Measurements from ENCODE around the gene FLAD1.

FLAD1 gene

GRCh38 chr1:154952664-154953063 is 30.5 kb upstream of the FLAD1 start:
- DNase-seq, result no peak

DNA sequence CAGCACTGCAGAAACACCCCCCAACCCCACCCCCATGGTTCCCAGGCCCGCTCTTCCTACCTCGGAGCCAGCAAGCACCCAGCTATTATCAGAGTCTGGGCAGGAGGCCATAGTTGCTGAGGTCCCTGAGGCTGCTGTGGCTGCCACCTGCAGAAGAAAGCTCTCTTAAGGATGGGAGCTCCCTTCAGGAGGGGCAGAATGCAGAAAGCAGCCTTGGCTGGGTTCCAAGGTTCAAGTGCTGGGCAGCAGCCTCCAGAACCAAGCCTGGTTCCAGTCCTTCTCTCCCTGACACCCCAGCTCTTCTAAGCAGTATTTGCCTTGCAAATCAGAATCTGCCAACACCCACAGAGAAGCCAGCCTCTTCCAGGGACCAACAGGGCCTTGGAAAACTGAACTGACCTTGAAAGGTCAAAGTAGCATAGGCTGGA is 29.5 kb upstream of the FLAD1 start:
- DNase-seq, result no peak

DNA sequence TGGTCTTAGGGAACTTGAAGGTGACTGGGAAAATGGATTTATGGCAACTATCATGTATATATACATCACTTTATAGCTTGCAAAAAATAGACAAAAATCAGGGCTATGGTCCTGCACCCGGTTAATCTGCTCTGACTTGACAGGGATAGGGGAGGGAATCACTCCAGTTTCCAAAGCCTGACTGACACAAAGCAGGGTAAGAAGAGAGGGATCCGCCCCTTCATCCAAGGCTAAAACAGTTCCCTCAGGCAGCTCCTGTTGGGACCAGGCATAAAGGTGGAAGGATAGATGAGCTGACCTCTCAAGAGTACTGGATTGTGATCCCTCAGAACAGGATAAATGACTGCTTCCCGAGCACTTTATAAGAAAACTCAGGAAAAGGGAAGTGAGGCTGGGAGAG is 28.6 kb upstream of the FLAD1 start:
- DNase-seq, result no peak

DNA sequence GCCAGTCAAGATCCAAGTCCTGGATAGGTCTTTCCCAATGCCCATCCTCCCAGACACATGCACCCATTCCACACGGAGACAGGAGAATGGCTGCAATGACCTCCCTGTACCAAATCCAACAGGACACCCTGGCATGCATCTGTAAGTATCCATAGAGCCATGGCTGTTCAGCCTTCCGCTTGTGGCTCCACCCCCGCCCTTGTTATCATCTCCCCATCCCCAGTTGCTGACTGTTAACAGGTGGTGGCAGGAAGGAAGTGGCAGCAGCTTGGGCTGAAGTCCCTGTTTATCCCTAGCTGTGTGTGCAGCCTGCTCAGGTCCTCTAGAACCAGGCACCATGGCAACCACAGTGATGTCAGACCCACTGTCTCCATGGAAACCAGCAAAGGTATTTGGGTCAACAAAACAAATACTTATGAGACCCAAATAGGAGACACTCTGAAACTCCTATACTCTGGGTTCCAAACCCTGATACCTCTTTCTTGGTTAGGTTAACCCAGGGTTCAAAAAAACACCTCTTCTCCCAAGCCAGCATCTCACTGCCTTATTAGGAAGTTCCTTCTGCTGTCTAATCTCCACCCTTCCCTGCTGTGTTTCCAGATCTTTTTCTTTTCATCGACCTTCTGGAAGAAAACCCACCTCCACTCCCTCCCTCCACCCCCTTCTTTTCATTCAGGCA is 28.0 kb upstream of the FLAD1 start:
- DNase-seq, result peak; percentile 29 to 30

DNA sequence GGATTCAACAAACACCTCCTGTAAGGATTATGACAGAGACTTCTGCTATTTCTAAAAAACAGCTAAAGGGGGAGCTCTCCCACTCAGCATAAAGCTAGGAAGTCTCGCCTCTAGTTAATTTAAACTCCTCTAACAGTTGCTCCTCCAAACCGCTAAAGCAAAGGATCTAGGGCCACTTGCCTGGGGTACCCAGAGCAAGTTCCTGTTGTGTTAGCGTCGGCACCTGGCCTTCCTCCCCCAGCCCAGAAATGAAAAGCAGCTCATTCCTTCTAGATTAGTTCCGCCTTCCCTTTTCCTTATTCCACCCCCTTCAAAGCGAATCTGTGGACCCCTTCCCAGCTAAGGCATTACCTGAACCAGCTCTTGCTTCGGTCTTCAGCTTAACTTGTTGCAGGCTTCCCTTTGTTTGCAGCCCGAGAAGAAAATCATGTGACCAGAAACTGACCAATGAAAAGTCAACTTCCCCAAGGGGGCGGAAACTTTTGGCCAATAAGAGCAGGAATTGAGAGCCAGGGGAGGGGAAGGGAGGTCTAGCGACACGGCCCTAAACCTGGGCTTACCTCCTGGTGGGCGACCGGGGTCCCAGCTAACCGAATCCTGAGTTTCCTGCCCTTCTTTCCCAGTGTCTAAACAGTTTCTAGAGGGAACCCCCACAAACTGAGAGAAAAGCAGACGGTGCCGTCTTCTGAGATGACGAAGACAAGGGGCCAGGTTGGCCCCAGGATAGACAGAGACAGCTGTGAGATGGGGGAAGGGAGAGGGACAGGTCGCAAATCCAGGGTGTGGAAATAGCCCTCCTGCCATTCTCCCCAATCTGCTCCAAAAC is 27.2 kb upstream of the FLAD1 start, which contains the start of gene PBXIP1:
Gene PBXIP1, minus strand, starts transcription at position 382 of the 826 bp plus-strand sequence. CDS start 2,378 bp downstream, outside the sequence.
- peak; percentile 90 to 92 for DNase-seq

GRCh38 chr1:154956544-154956941 is 26.6 kb upstream of the FLAD1 start:
- DNase-seq, result no peak

DNA sequence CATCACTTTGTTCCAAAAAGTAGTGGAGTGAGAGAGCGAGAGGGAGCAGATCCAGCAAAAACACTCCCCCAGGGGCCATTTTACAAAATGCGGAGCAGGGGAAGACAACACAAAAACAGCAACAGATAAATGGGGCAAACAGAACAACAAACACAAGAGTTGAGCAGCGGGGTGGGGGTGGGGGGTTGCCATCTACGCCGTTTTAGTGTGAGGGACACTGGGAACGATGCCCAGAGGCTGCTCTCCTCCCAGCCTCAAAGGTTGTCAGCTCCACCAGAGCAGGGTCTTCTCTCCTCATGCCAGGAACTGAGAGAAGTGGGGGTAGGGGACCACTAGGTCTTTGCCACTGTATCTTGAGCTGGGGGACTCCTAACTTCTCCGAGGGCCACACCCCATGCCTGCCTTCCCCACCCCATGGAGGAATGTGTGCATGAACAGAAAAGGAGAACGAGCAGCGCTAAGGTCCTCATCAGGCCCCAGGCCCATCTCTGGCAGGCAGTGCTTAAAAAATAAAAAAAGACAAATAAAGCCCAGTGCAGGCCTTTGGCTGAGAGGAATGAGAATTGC is 26.0 kb upstream of the FLAD1 start:
- DNase-seq, result no peak

- DNase-seq, result no peak
These were observed 25.1 kb upstream of the FLAD1 start for GRCh38 chr1:154958036-154958435.

- DNase-seq, result no peak
These were observed 24.3 kb upstream of the FLAD1 start for GRCh38 chr1:154958681-154959425.

DNA sequence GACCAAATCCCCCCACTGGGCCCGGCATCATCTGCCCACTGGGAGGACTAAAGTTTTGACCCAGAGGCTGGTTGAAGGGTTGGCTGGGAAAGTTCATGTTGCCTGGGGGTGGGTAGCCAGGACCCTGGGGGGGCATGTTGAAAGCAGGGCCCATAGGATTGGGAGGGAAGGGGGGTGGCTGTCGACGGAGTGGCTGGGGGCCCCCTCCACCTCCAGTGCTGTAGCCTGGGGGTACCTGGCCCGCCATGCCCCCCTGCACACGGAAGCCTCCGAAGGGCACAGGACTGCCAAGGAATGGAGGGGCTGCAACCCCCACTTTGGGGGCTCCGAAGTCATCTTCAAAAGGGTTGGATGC is 23.7 kb upstream of the FLAD1 start:
- DNase-seq, result no peak

DNA sequence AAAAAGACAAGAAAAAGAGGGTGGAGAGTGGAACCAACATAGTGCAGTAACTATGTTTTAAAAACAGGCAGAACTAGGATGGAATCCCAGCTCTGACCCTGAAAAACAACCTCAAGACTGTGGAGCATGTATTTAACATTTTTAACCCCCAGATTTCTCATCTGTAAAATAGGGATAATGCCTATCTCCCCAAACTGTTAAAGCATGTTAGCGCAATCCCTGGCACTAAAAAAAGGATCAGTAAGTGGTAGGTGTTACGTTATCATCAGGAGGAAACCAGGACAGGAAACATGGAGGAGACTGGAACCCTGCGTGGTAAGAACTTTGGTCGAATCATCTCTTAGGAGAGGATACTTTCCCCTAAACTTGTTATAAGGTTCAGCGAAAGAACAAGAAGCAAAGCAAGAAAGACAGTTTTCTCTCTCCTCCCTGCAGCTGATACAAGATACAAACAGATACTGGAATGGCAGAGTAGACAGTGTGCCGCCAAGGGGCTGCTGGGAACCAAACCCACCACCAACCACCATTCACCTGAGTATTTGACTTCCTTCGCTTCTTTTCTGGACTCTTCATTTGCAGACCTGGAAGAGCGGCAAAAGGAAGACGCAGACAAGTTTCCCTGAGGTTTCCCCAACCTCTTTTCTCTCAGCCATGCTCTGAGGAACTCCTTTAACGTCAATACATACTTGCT is 22.6 kb upstream of the FLAD1 start:
- DNase-seq, result peak; percentile 35 to 67

DNA sequence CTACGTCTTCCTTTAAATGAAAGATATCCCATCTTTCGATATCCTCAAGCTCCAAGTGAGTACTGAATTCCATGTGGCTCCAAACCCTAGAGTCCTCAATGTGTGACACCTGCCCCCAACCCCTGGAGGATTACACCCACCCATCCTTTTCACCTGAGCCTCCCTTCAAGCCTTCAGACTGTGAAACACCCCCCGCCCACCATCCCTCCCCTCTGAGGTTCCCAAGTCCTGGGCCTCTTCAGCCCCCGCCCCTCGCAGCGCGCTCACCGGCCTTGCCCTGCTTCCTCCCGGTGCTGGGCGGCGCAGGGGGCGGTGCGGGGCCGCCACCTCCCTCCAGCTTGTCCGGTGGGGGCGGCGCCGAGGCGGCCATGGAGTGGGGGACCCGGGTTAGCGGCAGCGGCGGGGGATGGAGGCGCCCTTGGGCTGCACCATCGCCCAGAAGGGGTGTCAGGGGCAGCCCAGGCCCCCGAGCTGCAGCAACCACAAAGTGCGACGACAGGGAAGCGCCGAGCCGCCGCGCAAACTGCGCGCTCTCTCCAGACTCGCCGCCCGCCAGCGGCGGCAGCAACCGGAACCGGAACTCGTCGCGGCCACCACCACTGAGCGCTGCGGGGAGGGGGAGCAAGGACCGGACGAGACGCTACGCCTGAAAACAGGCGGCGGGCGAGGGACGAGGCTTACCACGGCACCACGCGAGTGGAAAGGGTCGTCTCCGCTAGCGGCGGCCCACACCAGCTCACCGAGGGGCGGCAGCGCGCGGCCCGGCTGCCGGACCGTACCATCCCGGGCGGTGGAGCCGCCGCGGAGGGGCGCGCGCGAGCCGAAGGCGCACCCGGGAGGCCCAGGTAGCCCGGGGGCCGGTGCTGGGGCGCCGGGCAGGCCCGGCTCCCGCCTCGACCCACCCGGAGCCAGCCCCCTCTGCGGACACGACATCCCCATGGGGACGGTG is 21.7 kb upstream of the FLAD1 start, which contains the start of gene PYGO2:
Gene PYGO2, minus strand, starts transcription at position 576 of the 949 bp plus-strand sequence. Its CDS starts 206 bp downstream, at position 370.
- peak; percentile 69 to 76 for DNase-seq

DNA sequence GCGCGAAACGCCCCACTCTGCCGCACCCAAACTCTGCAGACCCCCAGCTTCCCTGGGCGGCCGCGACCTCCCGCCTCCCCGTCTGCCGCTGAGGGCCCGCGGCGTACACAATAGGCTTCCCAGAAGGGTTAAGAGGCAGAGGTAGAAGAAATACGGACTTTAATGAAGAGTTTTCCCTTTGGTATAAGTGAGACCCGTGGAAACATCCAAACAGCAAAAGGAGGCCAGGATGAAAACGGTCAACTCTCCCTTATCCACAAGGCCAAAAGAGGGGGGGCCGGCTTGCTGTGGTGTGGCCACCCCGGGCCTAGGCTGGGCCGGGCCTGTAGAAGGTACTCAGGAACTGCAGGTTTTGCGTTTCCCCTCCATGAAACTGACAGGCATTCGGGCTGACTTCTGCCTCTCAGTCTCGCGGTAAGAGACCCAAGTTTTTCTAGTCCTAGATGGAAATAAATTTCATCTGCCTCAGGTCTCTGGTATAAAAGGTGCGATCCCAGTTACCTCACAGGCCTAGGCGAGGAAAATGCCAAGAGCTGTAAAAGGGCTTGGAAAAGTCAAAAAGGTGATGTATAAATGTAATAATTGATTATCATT is 20.9 kb upstream of the FLAD1 start:
- peak; percentile 54 to 56 for DNase-seq

- DNase-seq, result no peak
These were observed 20.3 kb upstream of the FLAD1 start for GRCh38 chr1:154962795-154963330.

GRCh38 chr1:154963643-154964042 is 19.5 kb upstream of the FLAD1 start:
- no peak for DNase-seq

GRCh38 chr1:154964359-154964758 is 18.8 kb upstream of the FLAD1 start:
- DNase-seq, result no peak

DNA sequence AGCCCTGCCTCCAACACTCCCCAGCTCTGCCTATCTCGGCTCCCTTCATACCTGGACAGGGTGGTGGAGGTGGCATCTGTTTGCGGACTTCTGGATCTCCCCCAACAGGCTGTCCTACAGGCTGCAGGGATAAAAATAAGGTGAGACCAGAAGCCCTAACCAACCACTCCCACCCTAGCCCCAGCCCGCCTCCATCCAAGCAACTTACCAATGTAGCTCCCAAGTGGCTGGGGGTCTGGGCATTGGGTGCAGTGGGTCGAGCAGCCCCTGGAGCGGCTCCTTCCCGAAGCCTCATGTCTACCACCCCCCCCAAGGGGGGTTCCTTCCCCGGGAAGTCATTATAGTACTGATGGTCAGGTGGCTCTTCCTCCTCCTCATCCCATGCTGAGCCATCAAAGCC is 17.0 kb upstream of the FLAD1 start:
- DNase-seq, result no peak

- DNase-seq, result no peak
These were observed 15.7 kb upstream of the FLAD1 start for GRCh38 chr1:154967331-154967950.

DNA sequence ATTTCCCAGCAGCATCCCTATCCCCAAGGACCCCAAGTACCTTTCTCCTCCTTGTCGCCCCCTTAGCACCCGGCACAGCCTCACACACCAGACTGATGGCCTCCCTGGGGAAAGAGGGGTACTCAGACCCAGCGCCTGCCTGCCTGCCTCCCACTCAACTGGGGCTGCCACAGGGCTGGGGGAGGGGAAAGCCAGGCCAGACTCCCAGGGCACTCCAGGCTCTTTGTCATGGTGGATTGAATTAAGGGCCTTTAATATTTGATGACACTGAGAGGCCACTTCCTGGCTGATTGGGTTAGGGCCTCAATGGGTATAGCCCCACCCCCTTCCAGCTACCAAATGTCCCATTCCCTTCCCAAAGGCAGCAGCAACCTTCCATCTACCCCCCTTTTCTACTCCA is 14.4 kb upstream of the FLAD1 start:
- DNase-seq, result no peak

DNA sequence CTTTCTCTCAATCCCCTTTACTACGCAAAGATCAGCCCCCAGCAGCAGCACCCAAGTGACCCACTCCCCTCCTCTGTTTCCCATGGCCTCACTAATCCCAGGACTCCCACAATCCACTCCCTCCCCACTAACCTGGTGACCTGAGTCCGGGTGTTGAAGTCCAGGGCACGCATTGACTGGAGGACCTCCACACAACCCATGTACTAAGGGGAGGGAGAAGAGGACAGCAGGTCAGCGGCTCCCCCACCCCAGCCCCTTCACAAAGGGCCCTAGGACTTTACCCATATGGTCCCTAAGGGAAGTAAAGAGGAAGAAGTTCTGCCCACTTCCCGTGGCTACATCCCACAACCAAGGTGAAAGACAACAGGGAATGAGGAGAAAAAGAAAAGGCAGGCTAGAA is 13.9 kb upstream of the FLAD1 start:
- DNase-seq, result no peak

Measured in Kasumi-1 (cell line).